CD4-positive, alpha-beta memory T cell (primary cell): Measurements from ENCODE around the gene NAA25. TPM values are rescaled to one million over a fixed set of nuclear protein-coding genes. Genes with fewer than 3 reads are reported as not detected.

Experiments used
- microRNA-seq: library from miRNA; unstranded; fragments of <30 nt; microRNA quantifications from one replicate; pipeline ENCODE4 v1.2.0, GENCODE V29; 2021; ENCODE audit warnings: borderline replicate concordance, borderline number of aligned reads, borderline microRNAs expressed, mixed read lengths
- polyA plus RNA-seq, 2 donors: library from polyadenylated mRNA; unstranded; fragments of 300-500 nt; fragmentation: Illumina TruSeq; gene quantifications; one replicate each; pipeline ENCODE4 v1.2.3, GENCODE V29; 2021
- total RNA-seq, 2 experiments: library from RNA; stranded (reverse); gene quantifications; one replicate each; pipeline ENCODE4 v1.2.3, GENCODE V29; 2021

NAA25 gene
- total and polyA plus RNA-seq, 4 experiments from 2014 or later, result 8.5 to 35.3 (median 21.9) TPM

Small RNA genes lying within 50 kb of the gene (microRNA-seq; reads per million reads assigned to microRNA genes)
- not detected for gene MIR3657

Other genes starting within 250 kb of the NAA25 start
- 10 to 100 TPM; 47.3 to 50.6 TPM for gene TMEM116, start 95.6 kb downstream of the NAA25 start, total RNA-seq
- 10 to 100 TPM; 32.3 to 37.1 TPM for gene TMEM116, start 95.6 kb downstream of the NAA25 start, polyA plus RNA-seq
- 100 to 1,000 TPM; 183 to 184 TPM for gene ERP29, start 95.4 kb downstream of the NAA25 start, total RNA-seq
- gene ERP29, start 95.4 kb downstream of the NAA25 start, polyA plus RNA-seq, result 100 to 1,000 TPM; 217 to 250 TPM
- gene TRAFD1, start 16.8 kb upstream of the NAA25 start, total RNA-seq, result 10 to 100 TPM; 38.7 to 42.7 TPM
- gene TRAFD1, start 16.8 kb upstream of the NAA25 start, polyA plus RNA-seq, result 10 to 100 TPM; 60.4 to 71.2 TPM